ENCODE results near the gene CTNND2.

Gene CTNND2

DNA sequence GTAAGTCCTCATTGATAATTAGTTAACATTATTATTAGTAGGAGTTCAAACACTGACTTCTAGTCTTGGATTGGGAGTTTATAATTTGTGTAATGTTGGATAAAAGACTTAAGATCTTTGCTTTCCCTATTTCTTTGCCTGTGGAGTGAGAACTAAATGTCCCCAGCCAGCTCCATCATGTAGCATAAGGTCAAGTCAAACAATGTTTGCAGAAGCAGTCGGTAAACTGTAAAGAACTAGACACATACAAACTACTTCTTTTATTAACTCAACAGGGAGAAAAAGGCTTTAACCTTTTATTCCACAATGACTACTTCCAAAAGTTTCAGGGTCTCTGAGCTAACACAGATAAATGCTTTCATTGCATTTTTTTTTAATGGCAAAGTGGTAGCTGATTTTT, 192.3 kb downstream of the CTNND2 start:
- DNase-seq (ENCODE audit: extremely low spot score) = no peak
- TF ChIP-seq CTCF (IDR thresholded peaks at IDR 0.05; ENCODE audit: control extremely low read depth, extremely low read depth, low read depth, missing control alignments) = no peak
- CTCF ChIA-PET = interaction anchor here (1.7 kb wide), 1 partner anchor 12 kb away, joined by 4 read pairs; no protein-coding TSS in a partner anchor
- POLR2A ChIA-PET = no interaction called here

DNA sequence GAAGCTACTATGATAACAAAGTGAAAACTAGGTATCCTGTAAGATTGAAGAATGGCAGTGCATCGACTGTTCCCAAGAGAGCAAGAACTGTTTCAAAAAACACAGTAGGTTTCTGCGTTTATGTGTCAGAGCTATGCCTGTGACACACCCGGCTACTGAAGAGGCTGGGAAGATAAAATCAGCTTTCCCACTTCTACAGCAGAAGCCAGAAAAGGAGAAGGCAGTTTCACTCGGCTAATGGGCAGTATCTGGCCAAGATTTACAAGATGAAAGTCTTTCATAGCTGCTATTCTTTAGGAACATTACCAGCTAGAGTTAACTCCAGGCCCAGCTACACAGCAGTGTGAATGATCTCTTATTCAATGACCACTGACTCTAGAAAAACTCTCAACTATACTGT, 195.2 kb downstream of the CTNND2 start:
- TF ChIP-seq CTCF (IDR thresholded peaks at IDR 0.05; ENCODE audit: control extremely low read depth, extremely low read depth, low read depth, missing control alignments) = no peak
- ChIA-PET POLR2A (no interaction called here), CTCF (no interaction called here)
- no peak for DNase-seq (ENCODE audit: extremely low spot score)

DNA sequence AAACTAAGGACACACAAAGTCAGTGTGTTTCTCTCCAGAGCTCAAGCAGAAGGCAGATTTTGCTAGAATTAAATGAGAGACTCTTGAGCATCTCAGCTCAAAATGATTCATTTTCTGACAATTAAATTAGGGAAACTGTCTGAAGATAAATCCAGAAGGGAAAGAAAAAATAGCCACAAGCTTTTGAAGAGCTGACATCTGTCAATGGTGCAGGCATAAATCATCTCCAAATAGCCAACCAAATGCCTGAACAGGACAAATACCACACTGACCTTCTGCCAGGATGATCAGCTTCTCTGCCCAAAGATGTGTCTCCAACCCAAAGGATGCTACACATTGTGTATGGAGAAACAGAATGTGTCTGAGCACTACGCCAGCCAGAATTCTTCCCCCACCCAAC, 199.3 kb downstream of the CTNND2 start:
- ChIA-PET CTCF (interaction anchor here (1.0 to 1.6 kb wide), 3 partner anchors 9 to 28 kb away, joined by 3 to 4 read pairs (median 4); no protein-coding TSS in a partner anchor), POLR2A (no interaction called here)
- no peak for DNase-seq (ENCODE audit: extremely low spot score)
- TF ChIP-seq CTCF (IDR thresholded peaks at IDR 0.05; ENCODE audit: control extremely low read depth, extremely low read depth, low read depth, missing control alignments) = no peak

DNA sequence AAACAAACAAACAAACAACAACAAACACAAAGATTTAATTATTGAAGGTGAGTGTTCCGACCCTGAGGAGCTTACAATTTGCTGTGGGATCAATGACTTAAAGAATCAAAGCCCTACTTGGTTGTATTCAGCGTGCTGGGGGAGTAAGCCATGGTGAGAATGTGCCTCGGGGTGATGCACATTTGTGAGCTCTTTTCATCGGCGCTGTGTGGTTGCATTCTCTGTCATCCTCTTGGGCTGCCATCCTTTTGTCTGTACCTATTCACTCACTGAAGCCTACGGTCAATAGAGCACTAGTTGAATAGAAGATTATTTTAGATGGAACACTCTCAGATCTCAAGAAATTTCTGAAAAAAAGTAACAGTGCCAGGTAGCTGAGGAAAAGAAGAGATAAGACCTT, 203.9 kb downstream of the CTNND2 start:
- no peak for TF ChIP-seq CTCF (IDR thresholded peaks at IDR 0.05; ENCODE audit: control extremely low read depth, extremely low read depth, low read depth, missing control alignments)
- no peak for DNase-seq (ENCODE audit: extremely low spot score)
- ChIA-PET CTCF (interaction anchor here (0.7 to 1.4 kb wide), 3 partner anchors 11 to 16 kb away, joined by 3 to 4 read pairs (median 3); no protein-coding TSS in a partner anchor), POLR2A (no interaction called here)

GRCh38 chr5:11692636-11693035, 211.6 kb downstream of the CTNND2 start:
- CTCF ChIA-PET = interaction anchor here (1.1 to 3.0 kb wide), 2 partner anchors 10 to 27 kb away, joined by 3 to 9 read pairs; no protein-coding TSS in a partner anchor
- no peak for DNase-seq (ENCODE audit: extremely low spot score)
- no peak for TF ChIP-seq CTCF (IDR thresholded peaks at IDR 0.05; ENCODE audit: control extremely low read depth, extremely low read depth, low read depth, missing control alignments)
- POLR2A ChIA-PET = no interaction called here

DNA sequence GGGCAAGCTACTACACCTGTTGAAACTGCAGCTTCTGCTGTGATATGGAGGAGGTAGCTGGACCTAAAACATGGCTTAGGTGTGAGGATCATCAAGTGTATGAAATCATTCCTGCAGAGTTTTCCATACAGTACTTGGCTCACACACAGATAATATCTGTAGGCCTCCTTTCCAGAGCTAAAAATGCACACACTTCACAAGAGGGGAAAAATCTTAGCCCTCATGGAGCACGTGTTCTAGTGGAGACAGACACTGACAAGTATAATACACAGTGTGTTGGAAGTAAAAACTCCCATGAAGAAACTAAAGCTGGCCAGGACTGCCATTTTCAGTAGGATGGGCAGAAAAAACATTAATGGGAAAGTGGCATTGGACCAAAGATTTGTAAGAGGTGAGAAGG, 216.7 kb downstream of the CTNND2 start:
- ChIA-PET POLR2A (no interaction called here), CTCF (no interaction called here)
- no peak for TF ChIP-seq CTCF (IDR thresholded peaks at IDR 0.05; ENCODE audit: control extremely low read depth, extremely low read depth, low read depth, missing control alignments)
- no peak for DNase-seq (ENCODE audit: extremely low spot score)

DNA sequence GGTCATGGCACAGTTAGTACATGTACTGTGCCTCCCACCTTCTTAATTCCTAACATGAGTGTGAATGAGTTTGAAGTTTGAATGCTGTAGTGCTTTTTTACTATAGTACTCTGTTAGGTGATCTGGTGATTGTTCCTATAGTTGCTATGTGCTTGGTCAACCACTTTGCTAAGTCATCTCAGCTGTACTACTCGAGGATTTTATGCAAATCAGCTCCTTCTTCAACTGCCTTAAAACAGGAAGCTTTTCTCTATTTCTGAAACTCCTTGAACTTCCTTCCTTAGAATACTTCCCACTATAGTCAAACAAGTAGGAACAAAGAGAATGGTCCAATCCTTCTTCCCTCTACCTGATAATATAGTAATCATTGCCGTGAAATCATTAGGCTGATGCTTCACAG, 219.6 kb downstream of the CTNND2 start:
- CTCF ChIA-PET = interaction anchor here (1.6 kb wide), 1 partner anchor 16 kb away, joined by 3 read pairs; no protein-coding TSS in a partner anchor
- no peak for TF ChIP-seq CTCF (IDR thresholded peaks at IDR 0.05; ENCODE audit: control extremely low read depth, extremely low read depth, low read depth, missing control alignments)
- no peak for DNase-seq (ENCODE audit: extremely low spot score)

More for the DNA sequence above, 219.6 kb downstream of the CTNND2 start:
- POLR2A ChIA-PET = no interaction called here
